ENCODE measurements around the gene LIPA. TPM values are rescaled to one million over a fixed set of nuclear protein-coding genes. Genes with fewer than 3 reads are reported as not detected.
"Not testable (repeated sequence)": the region's sequence is repeated elsewhere in the genome, so short reads cannot be mapped to it uniquely, and the experiment has no call there.

LIPA gene
- polyA plus RNA-seq (ENCODE audit: insufficient read length in 12 of 12), result 10 to 100 TPM in 11 of 12 donors, not detected in 1; 26.3 to 55.7 (median 38.9) TPM
- long read RNA-seq, donor 1, transcript LIPA-202 (10 exons, 2,782 nt), result major isoform, 12 of 12 reads
- long read RNA-seq, donor 1, partial matches to known transcripts, result 0 of 12 reads
- long read RNA-seq, donor 1, other reads (novel, unspliced or antisense), result 0 of 12 reads
- long read RNA-seq, donor 2, transcript LIPA-202 (10 exons, 2,782 nt), result major isoform, 8 of 8 reads
- long read RNA-seq, donor 2, partial matches to known transcripts, result 0 of 8 reads
- long read RNA-seq, donor 2, other reads (novel, unspliced or antisense), result 0 of 8 reads
- long read RNA-seq, donor 3, transcript LIPA-202 (10 exons, 2,782 nt), result major isoform, 5 of 5 reads
- long read RNA-seq, donor 3, partial matches to known transcripts, result 0 of 5 reads
- long read RNA-seq, donor 3, other reads (novel, unspliced or antisense), result 0 of 5 reads
- long read RNA-seq, donor 4, partial matches to known transcripts, result 0 of 2 reads
- long read RNA-seq, donor 4, other reads (novel, unspliced or antisense), result 0 of 2 reads
- long read RNA-seq, donor 5, result 0 reads
- long read RNA-seq, donor 6, transcript LIPA-202 (10 exons, 2,782 nt), result major isoform, 5 of 5 reads
- long read RNA-seq, donor 6, partial matches to known transcripts, result 0 of 5 reads
- long read RNA-seq, donor 6, other reads (novel, unspliced or antisense), result 0 of 5 reads
- long read RNA-seq, donor 7, transcript LIPA-202 (10 exons, 2,782 nt), result major isoform, 6 of 6 reads
- long read RNA-seq, donor 7, partial matches to known transcripts, result 0 of 6 reads
- long read RNA-seq, donor 7, other reads (novel, unspliced or antisense), result 0 of 6 reads
- long read RNA-seq, donor 8, transcript LIPA-202 (10 exons, 2,782 nt), result major isoform, 11 of 21 reads
- long read RNA-seq, donor 8, partial matches to known transcripts, result 0 of 21 reads
- long read RNA-seq, donor 8, other reads (novel, unspliced or antisense), result 10 of 21 reads
- long read RNA-seq, donor 9, transcript LIPA-202 (10 exons, 2,782 nt), result major isoform, 7 of 20 reads
- long read RNA-seq, donor 9, partial matches to known transcripts, result 13 of 20 reads
- long read RNA-seq, donor 9, other reads (novel, unspliced or antisense), result 0 of 20 reads
- long read RNA-seq, donor 10, partial matches to known transcripts, result 0 of 4 reads
- long read RNA-seq, donor 10, other reads (novel, unspliced or antisense), result 0 of 4 reads
- long read RNA-seq, donor 11, transcript LIPA-202 (10 exons, 2,782 nt), result major isoform, 12 of 189 reads
- long read RNA-seq, donor 11, partial matches to known transcripts, result 176 of 189 reads
- long read RNA-seq, donor 11, other reads (novel, unspliced or antisense), result 0 of 189 reads

DNA sequence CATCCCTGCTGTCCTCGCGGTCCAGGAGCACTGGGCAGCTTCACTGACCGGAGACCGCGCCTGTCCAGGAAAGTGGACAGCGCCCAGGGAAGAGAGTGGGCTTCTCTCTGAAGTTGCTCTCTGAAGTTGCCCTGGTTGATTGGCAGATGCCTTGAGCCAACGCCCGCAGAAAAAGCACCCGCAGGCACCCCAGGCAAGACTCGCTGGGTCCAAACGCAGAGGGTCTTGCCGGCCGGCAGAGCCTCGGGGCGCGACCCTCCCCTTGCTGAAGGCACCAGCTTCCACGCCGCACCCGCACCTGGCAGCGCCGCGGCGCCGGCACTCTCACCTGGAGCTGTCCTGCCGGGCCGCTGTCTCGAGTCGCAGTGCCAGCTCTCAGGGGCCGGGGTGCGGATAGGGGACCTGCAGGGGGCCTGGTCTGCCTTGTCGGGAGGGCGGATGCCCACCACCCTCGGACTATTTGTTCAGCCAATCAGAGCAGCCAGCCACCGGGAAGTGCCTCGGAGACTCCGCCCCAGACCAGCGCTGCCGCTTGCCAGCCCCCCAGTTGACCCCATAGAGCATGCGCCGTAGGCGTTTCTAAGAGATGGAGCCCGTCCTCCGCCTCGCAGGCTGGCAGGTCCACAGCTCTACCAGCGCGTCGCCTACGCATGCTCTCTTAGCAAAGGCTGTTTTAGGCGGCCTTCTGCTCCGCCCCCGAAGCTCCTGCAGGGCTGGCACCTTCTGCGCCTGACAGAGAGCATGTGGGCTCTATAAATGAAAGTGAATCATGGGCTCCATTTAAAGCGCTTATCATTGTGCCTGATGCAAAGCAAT, at the start of gene LIPA:
LIPA (minus strand) TSS at position 367 of the 816 bp plus-strand sequence. CDS start 4,127 bp downstream, outside the sequence.
- peak; percentile 96 for DNase-seq

DNA sequence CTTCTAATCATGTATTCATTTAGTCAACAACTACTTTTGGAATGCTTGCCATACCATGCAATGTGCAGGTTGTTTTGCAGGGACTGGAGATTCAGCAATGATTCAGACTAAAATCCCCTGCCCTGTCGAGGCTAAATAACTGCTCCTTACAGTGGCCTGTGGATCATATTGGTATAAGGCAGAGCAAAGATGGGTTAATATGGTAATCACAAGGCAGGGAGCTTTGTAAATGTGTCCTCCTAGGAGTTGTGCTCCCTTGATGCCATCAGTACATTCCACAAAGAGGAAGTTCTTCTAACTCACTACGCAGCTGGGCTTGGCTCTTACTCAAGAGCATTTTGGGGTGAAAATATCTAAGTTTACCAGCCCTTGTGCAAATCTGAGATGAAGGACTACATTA, 49.7 kb upstream of the LIPA start:
- peak; percentile 52 for DNase-seq

DNA sequence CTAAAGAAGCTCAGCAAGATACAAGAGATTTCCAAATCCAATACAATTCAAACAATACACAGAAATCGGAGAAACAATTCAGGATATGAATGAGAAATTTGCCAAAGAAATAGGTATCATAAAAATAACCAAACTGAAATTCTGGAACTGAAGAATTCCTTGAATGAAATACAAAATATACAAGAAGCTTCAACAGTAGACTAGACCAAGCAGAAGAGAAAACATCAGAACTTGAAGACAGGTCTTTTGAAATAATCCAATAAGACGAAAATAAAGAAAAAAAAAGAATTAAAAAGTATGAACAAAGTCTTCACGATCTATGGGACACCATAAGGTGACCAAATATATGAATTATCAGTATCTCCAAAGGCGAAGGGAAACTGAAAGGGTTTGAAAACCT, 47.5 kb upstream of the LIPA start:
- no peak for DNase-seq

- DNase-seq, result no peak
Measured at GRCh38 chr10:89297791-89298190, 46.2 kb upstream of the LIPA start.

GRCh38 chr10:89297356-89297755, 45.8 kb upstream of the LIPA start:
- DNase-seq, result no peak

DNA sequence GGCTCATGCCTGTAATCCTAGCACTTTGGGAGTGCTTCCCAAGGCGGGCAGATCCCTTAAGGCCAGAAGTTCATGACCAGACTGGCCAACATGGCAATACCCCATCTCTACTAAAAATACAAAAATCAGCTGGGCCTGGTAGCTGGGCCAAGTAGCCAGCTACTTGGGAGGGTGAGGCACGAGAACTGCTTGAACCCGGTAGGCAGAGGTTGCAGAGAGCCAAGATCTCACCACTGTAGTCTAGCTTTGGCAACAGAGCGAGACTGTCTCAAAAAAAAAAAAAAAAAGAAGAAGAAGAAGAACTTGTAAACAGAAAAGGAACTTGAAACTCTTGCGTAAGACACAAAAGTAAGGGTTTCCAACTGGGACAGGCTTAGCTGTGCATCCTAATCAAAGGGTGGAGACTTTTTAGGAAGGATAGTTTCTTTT, 44.7 kb upstream of the LIPA start:
- no peak for DNase-seq

GRCh38 chr10:89295597-89295996, 44.0 kb upstream of the LIPA start:
- DNase-seq, result no peak

GRCh38 chr10:89294721-89295239, 43.2 kb upstream of the LIPA start:
- DNase-seq, result no peak

DNA sequence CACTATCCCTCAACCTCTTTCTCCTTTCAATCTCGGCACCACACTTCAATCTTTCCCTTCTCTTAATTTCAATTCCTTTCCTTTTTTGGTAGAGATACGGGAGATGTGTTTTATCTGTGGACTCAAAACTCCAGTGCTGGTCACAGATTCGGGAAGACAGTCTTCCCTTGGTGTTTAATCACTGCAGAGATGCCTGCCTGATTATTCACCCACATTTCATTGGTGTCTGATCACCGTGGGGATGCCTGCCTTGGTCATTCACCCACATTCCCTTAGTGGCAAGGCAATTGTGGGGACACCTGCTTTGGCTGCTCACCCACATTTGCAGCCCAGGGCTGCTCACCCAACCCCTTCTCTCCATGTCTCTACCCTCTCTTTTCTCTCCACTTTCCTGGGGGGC, 33.7 kb upstream of the LIPA start:
- not testable (repeated sequence) for DNase-seq

DNA sequence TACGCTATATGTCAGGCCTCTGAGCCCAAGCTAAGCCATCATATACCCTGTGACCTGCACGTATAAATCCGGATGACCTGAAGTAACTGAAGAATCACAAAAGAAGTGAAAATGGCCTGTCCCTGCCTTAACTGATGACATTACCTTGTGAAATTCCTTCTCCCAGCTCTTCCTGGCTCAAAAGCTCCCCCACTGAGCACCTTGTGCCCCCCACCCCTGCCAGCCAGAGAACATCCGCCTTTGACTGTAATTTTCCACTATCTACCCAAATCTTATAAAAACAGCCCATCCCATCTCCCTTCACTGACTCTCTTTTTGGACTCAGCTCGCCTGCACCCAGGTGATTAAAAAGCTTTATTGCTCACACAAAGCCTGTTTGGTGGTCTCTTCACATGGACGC, 33.1 kb upstream of the LIPA start:
- not testable (repeated sequence) for DNase-seq

DNA sequence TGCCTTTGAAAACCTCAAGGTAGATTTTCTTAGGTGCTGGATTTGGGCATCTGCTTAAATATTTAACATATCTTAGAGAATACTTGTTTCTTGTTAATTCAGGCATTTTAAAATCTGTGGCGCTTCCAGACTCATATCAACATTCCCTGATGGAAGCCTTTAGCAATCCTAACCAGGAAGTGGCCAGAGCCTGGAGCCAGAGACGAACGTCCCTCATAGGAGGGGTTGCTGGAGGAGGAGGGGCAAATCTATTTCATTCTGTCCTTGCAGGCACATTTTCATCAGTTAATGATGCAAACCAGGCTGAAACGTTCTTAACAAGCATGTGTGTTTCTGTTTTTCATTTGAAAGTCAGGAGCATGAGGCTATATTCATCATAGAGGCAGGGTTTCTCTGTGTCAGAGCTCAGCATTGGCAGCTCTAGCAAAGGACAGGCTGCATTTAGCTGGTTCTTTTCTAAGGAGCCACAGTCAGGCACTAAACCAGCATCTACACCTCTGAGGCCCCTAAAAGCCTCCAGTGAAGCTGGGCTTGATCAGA, 32.4 kb upstream of the LIPA start:
- DNase-seq, result peak; percentile 83

GRCh38 chr10:89283025-89283935, 31.7 kb upstream of the LIPA start:
- DNase-seq, result no peak

- DNase-seq, result no peak
Measured at GRCh38 chr10:89281606-89282395, 30.2 kb upstream of the LIPA start.

GRCh38 chr10:89280508-89280907, 28.9 kb upstream of the LIPA start:
- DNase-seq, result no peak

DNA sequence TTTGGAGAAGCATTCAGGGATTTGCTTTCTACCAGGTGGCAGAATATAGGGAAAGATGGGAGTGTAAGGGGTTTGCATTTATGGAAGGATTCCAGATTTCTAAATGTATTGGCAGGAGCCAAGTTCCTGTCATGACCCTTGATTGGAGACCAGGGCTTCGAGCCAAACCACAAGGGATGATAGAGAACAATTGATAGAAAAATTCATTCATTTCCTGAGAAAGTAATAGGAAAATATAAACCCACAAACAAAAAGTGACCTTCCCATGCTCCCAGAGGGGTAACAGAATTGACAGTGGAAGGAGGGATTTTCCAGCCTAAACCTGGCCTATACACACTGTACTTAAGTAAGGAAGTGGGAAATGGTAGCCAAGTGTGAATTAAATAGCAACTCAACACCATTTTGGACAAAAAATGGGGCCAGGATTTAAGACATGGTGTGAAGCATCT, 27.9 kb upstream of the LIPA start:
- DNase-seq, result peak; percentile 32

DNA sequence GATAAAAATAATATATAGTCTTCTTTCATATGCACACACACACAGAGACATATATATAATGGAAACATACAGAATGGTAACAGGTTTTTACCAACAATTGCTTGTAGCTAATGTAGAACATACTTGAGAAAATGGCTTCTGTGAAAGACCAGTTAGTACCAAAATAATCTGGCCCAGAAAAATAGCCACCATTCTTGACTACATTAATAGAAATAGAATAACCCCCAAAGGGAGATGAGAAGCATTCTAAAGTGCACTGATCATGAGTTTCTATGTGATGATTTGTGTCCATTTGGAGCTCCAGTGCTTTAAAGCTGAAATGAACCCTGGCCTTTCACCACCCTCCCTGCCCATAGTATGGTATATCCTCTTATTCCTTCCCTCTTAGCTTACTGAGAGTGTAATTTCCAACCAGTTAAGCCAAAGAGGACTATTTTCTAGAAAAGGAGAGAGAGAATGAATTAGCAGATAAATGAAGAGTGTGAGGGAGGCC, 27.4 kb upstream of the LIPA start:
- DNase-seq, result no peak

DNA sequence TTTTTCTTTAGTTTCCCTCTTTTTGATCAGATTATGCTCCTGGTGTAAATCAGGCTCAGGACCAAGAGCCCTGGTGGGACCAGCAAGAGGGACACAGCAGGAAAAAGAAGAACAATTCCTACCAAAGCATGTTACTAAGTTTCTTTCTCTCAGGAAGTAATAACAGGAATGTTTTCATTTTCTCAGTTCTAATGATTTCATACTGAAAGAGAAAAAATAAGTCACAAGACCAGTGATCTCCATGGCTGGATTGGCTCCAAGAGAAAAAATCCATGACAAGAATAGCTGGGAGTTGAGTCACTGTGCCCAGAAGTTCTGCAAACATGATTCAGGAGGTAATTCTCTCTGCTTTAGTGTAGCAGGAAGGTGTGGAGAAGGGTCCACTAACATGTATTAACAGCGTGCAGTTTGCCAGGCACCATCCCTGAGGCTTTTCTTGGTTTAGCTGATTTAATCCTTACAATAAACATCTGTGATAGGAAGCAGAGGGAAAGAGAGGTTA, 26.5 kb upstream of the LIPA start:
- DNase-seq, result peak; percentile 84

GRCh38 chr10:89275383-89275782, 23.8 kb upstream of the LIPA start:
- DNase-seq, result no peak

All from muscle of arm (tissue), 14 donors.